Liver (tissue), 9 donors: ENCODE results near the gene HADHA. TPM values are rescaled to one million over a fixed set of nuclear protein-coding genes. Genes with fewer than 3 reads are reported as not detected.

Experiments used
- DNase-seq: peaks from one replicate; pipeline ENCODE4 v3.0.0-alpha.2; 2017; ENCODE audit warnings: low spot score
- H3K27ac ChIP-seq, 2 donors: one replicate each; pipeline ENCODE4 v1.7.0; 2013; ENCODE audit warnings: inconsistent platforms in 2 of 2, low read length in 2 of 2, control low read depth in 1 of 2, low read depth in 1 of 2, mild to moderate bottlenecking in 1 of 2
- H3K27me3 ChIP-seq, 4 donors: one replicate each; pipeline versions ENCODE4 v1.6.1 to v1.7.0; 2013; ENCODE audit warnings: low read length in 3 of 4, inconsistent platforms in 1 of 4, mild to moderate bottlenecking in 1 of 4, moderate library complexity in 1 of 4; ENCODE audit not compliant: control insufficient read depth in 4 of 4, insufficient read depth in 4 of 4
- H3K36me3 ChIP-seq, 4 donors: one replicate each; pipeline versions ENCODE4 v1.6.1 to v1.7.0; 2013; ENCODE audit warnings: low read length in 3 of 4, mild to moderate bottlenecking in 3 of 4, low read depth in 1 of 4, moderate library complexity in 1 of 4; ENCODE audit not compliant: control insufficient read depth in 4 of 4, insufficient read depth in 3 of 4
- H3K4me1 ChIP-seq, 4 donors: one replicate each; pipeline versions ENCODE4 v1.6.1 to v1.7.0; 2013; ENCODE audit warnings: low read length in 3 of 4, mild to moderate bottlenecking in 3 of 4, moderate library complexity in 1 of 4; ENCODE audit not compliant: control insufficient read depth in 4 of 4, insufficient read depth in 4 of 4
- H3K4me3 ChIP-seq, 3 donors: one replicate each; pipeline versions ENCODE4 v1.6.1 to v1.7.0; 2013; ENCODE audit warnings: low read length in 3 of 3, control low read depth in 1 of 3, low read depth in 1 of 3, mild to moderate bottlenecking in 1 of 3
- H3K9ac ChIP-seq, 2 donors: one replicate each; pipeline ENCODE4 v1.7.0; 2013; ENCODE audit warnings: low read length in 2 of 2, mild to moderate bottlenecking in 2 of 2, moderate library complexity in 2 of 2, control low read depth in 1 of 2, low read depth in 1 of 2
- H3K9me3 ChIP-seq, 4 donors: one replicate each; pipeline versions ENCODE4 v1.6.1 to v1.7.0; 2013; ENCODE audit warnings: low read length in 3 of 4; ENCODE audit not compliant: control insufficient read depth in 4 of 4
- HNF4A ChIP-seq, 2 donors: conservative IDR thresholded peaks; 2 replicates each; pipeline ENCODE4 v1.6.1; 2016; ENCODE audit warnings: antibody characterized with exemption in 2 of 2, mild to moderate bottlenecking in 2 of 2
- TAF1 ChIP-seq: conservative IDR thresholded peaks from 2 replicates; pipeline ENCODE4 v1.6.1; 2016; ENCODE audit warnings: antibody characterized with exemption, mild to moderate bottlenecking
- WGBS: extraction: QIAGEN DNeasy Blood & Tissue Kit; methylation state at CpG from one replicate; pipeline ENCODE4 v1.1.7; 2013; 5-methylcytosine and 5-hydroxymethylcytosine counted together
- polyA plus RNA-seq, 2 donors: library from polyadenylated mRNA; stranded (reverse) in 1 of 2; unstranded in 1 of 2; fragments of 200-250 nt in 1 of 2; fragments of >200 nt in 1 of 2; fragmentation: Nextera tagmentation in 1 of 2; extraction: Ambion mirVana in 1 of 2; gene quantifications; one replicate each; pipeline versions ENCODE4 v1.2.1 to v1.2.3, GENCODE V29; 2013 to 2015
- total RNA-seq, 2 donors: library from RNA; depleted of rRNA; stranded (reverse); fragments of >200 nt; gene quantifications; one replicate each; pipeline ENCODE4 v1.2.3, GENCODE V29; 2014
- donor health status: healthy.
- donor health status: healthy.
- donor health status: healthy.
- donor health status: healthy.
- donor health status: healthy.

Gene HADHA
- total and polyA plus RNA-seq, 4 donors, result 101 to 276 (median 159) TPM

- H3K36me3 ChIP-seq, result peaks cover 0 to 2% (median 0%) of the 10 kb centered on the region in 4 donors
- DNase-seq, result no peak
- WGBS, result 93% methylated on average over 18 of the region's 18 CpGs
- H3K9me3 ChIP-seq, result no peaks in the 10 kb centered on the region
- H3K4me1 ChIP-seq, result no peaks in the 10 kb centered on the region
- H3K27me3 ChIP-seq, result no peaks in the 10 kb centered on the region
- TF ChIP-seq HNF4A (conservative IDR thresholded peaks at IDR 0.05) (no peak), TAF1 (no peak)
- no peak overlapping the region for H3K9ac ChIP-seq
- no peak overlapping the region for H3K27ac ChIP-seq
- no peak overlapping the region for H3K4me3 ChIP-seq
Observed at GRCh38 chr2:26141145-26141769, 103.2 kb downstream of the HADHA start.

Other genes starting within 250 kb of the HADHA start
- 10 to 100 TPM; 51.5 to 52.2 TPM for gene RAB10, start 210.5 kb downstream of the HADHA start, total RNA-seq
- gene RAB10, start 210.5 kb downstream of the HADHA start, polyA plus RNA-seq, result 10 to 100 TPM; 26.6 to 31.7 TPM
- under 1 TPM; 0.08 to 0.19 TPM for gene GAREM2, start 71.5 kb downstream of the HADHA start, total RNA-seq
- gene GAREM2, start 71.5 kb downstream of the HADHA start, polyA plus RNA-seq, result under 1 TPM; 0.13 to 0.28 TPM
- 100 to 1,000 TPM; 103 to 255 TPM for gene HADHB, start 307 bp upstream of the HADHA start, total RNA-seq
- gene HADHB, start 307 bp upstream of the HADHA start, polyA plus RNA-seq, result 100 to 1,000 TPM; 266 to 284 TPM
- 10 to 100 TPM; 24.6 to 55.9 TPM for gene SELENOI, start 101.5 kb upstream of the HADHA start, total RNA-seq
- gene SELENOI, start 101.5 kb upstream of the HADHA start, polyA plus RNA-seq, result 10 to 100 TPM in 1 of 2 donors, 1 to 10 TPM in 1; 6.2 to 10.3 TPM
- gene ADGRF3, start 102.2 kb upstream of the HADHA start, total RNA-seq, result under 1 TPM; 0.09 to 0.25 TPM
- under 1 TPM; 0.07 to 0.10 TPM for gene ADGRF3, start 102.2 kb upstream of the HADHA start, polyA plus RNA-seq
- gene DRC1, start 157.3 kb upstream of the HADHA start, total RNA-seq, result under 1 TPM in 1 of 2 donors, not detected in 1; 0.28 TPM
- not detected for gene DRC1, start 157.3 kb upstream of the HADHA start, polyA plus RNA-seq
- gene OTOF, start 233.5 kb upstream of the HADHA start, total RNA-seq, result under 1 TPM in 1 of 2 donors, not detected in 1; 0.28 TPM
- under 1 TPM; 0.06 to 0.07 TPM for gene OTOF, start 233.5 kb upstream of the HADHA start, polyA plus RNA-seq